Parathyroid adenoma (tissue), 2 donors: ENCODE data around the gene PRKG1.

ENCODE experiments used
- H2AFZ ChIP-seq: fragments of 300-600 bp; sonication (generic); one replicate; pipeline ENCODE4 v1.7.0; 2017; ENCODE audit warnings: antibody characterized with exemption, mild to moderate bottlenecking
- H3K27ac ChIP-seq: fragments of 300-600 bp; sonication (generic); one replicate; pipeline ENCODE4 v1.7.0; 2017
- H3K27me3 ChIP-seq: fragments of 300-600 bp; sonication (generic); one replicate; pipeline ENCODE4 v1.7.0; 2017; ENCODE audit warnings: low read length; ENCODE audit not compliant: control insufficient read depth, insufficient read depth
- H3K36me3 ChIP-seq: fragments of 300-600 bp; sonication (generic); one replicate; pipeline ENCODE4 v1.7.0; 2017; ENCODE audit warnings: low read length; ENCODE audit not compliant: control insufficient read depth, insufficient read depth
- H3K4me1 ChIP-seq: fragments of 300-600 bp; sonication (generic); one replicate; pipeline ENCODE4 v1.7.0; 2017; ENCODE audit warnings: control low read depth
- H3K4me2 ChIP-seq: fragments of 300-600 bp; sonication (generic); one replicate; pipeline ENCODE4 v1.7.0; 2017; ENCODE audit warnings: low read length
- H3K4me3 ChIP-seq: fragments of 300-600 bp; sonication (generic); one replicate; pipeline ENCODE4 v1.7.0; 2017; ENCODE audit warnings: low read depth, low read length
- H3K79me2 ChIP-seq: fragments of 300-600 bp; sonication (generic); one replicate; pipeline ENCODE4 v1.7.0; 2017; ENCODE audit warnings: control low read depth
- H3K9ac ChIP-seq: fragments of 300-600 bp; sonication (generic); one replicate; pipeline ENCODE4 v1.7.0; 2017; ENCODE audit warnings: mild to moderate bottlenecking
- H3K9me3 ChIP-seq: fragments of 300-600 bp; sonication (generic); one replicate; pipeline ENCODE4 v1.7.0; 2017; ENCODE audit warnings: low read length; ENCODE audit not compliant: control insufficient read depth
- CTCF ChIP-seq: fragments of 300-600 bp; sonication (generic); IDR thresholded peaks from one replicate; pipeline ENCODE4 v1.7.0; 2017; ENCODE audit warnings: antibody characterized with exemption, mild to moderate bottlenecking
- donor health status: primary hyperparathyroidism.

Gene PRKG1

GRCh38 chr10:51144161-51144781, 70.0 kb downstream of the PRKG1 start:
- Histone ChIP-seq H3K4me1 (peaks cover 3% of the 10 kb centered on the region), H3K27me3 (no peaks in the 10 kb centered on the region), H3K79me2 (peaks cover 9% of the 10 kb centered on the region), H3K4me3 (no peak overlapping the region), H3K4me2 (no peak overlapping the region), H3K36me3 (no peaks in the 10 kb centered on the region), H3K27ac (no peak overlapping the region), H3K9ac (no peak overlapping the region), H2AFZ (no peak overlapping the region), H3K9me3 (no peaks in the 10 kb centered on the region)
- no peak for TF ChIP-seq CTCF

- no peak overlapping the region for H3K27ac ChIP-seq
- no peaks in the 10 kb centered on the region for H3K27me3 ChIP-seq
- no peak overlapping the region for H3K4me3 ChIP-seq
- H3K4me2 ChIP-seq, result no peak overlapping the region
- no peaks in the 10 kb centered on the region for H3K9me3 ChIP-seq
- H2AFZ ChIP-seq, result no peak overlapping the region
- no peaks in the 10 kb centered on the region for H3K36me3 ChIP-seq
- no peak for TF ChIP-seq CTCF
- H3K79me2 ChIP-seq, result peaks cover 8% of the 10 kb centered on the region
- peaks cover 3% of the 10 kb centered on the region for H3K4me1 ChIP-seq
- H3K9ac ChIP-seq, result no peak overlapping the region
Observed at GRCh38 chr10:51145375-51145774, 71.1 kb downstream of the PRKG1 start.

DNA sequence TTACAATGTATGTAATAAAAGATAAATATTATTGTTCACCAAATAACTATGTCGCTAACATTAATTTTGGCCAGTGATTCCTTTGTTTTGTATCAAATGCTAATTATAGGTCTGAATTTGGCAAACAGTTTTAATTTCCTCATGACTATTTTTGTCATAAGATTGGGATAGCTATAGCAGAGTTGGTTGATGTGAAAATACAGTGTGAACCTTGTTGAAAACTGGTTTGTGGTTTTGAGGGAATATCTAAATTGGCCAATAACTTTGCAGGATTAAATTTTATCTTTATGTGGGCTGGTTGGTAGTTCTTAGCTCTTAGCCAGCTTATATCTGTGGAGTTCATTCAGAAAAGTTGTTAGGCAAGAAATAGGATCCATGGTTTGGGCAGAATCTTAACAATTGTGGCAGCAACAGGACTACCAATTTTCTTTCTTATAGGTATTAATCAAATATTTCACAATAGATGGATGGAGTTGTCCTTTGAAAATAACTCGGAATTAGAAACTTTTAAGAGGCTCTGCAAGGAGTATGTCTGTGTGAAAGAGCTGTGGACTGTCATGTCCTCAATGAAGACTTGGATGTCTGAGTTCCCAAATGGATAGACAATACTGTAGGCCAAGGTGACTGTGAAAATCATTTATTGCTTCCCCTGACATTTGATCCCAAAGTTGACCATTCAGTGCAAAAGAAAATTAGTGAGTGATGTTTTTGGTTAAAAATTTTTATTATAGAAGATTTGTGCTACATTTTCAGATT, 73.5 kb downstream of the PRKG1 start:
- Histone ChIP-seq H3K79me2 (peaks cover 2% of the 10 kb centered on the region), H3K4me2 (no peak overlapping the region), H3K9ac (no peak overlapping the region), H2AFZ (no peak overlapping the region), H3K4me1 (peaks cover 3% of the 10 kb centered on the region), H3K27ac (no peak overlapping the region), H3K27me3 (no peaks in the 10 kb centered on the region), H3K4me3 (no peak overlapping the region), H3K36me3 (no peaks in the 10 kb centered on the region), H3K9me3 (no peaks in the 10 kb centered on the region)
- no peak for TF ChIP-seq CTCF

DNA sequence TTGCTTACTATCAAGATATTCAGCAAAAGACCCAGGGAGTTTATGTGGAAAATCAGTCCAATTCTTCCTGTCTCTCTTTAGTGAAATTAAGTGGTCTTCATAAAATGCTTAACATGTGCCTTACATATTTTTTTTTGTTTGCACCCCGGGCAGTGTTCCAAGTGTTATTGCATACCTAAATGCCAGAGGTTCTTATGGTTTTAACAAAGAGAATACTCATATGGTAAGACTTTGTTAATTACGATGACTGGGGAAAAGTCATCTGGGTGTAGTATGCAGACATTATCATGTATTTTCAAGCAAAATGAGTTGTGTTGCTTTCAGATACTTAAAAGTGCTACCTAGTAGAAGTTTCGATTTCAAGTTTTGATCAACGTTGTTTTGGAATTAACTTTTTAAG, 82.6 kb downstream of the PRKG1 start:
- Histone ChIP-seq H3K9ac (no peak overlapping the region), H3K27me3 (no peaks in the 10 kb centered on the region), H3K27ac (no peak overlapping the region), H2AFZ (no peak overlapping the region), H3K9me3 (no peaks in the 10 kb centered on the region), H3K4me2 (no peak overlapping the region), H3K36me3 (no peaks in the 10 kb centered on the region), H3K4me1 (no peaks in the 10 kb centered on the region), H3K79me2 (peaks cover 2% of the 10 kb centered on the region), H3K4me3 (no peak overlapping the region)
- TF ChIP-seq CTCF, result no peak

- no peak overlapping the region for H3K4me2 ChIP-seq
- H3K4me1 ChIP-seq, result no peaks in the 10 kb centered on the region
- no peak overlapping the region for H2AFZ ChIP-seq
- no peak overlapping the region for H3K27ac ChIP-seq
- no peak overlapping the region for H3K9ac ChIP-seq
- H3K79me2 ChIP-seq, result peaks cover 2% of the 10 kb centered on the region
- no peak overlapping the region for H3K4me3 ChIP-seq
- no peaks in the 10 kb centered on the region for H3K9me3 ChIP-seq
- H3K27me3 ChIP-seq, result no peaks in the 10 kb centered on the region
- no peaks in the 10 kb centered on the region for H3K36me3 ChIP-seq
- TF ChIP-seq CTCF, result no peak
Observed at GRCh38 chr10:51158832-51159231, 84.5 kb downstream of the PRKG1 start.
